SU-DHL-6 (cell line): ENCODE data around the gene GRAP2.

Experiments used
- EZH2phosphoT487 ChIP-seq: fragments of 200-600 bp; sonication (generic), shearing (Covaris generic); conservative IDR thresholded peaks from 2 replicates; pipeline ENCODE4 v1.6.1; 2018; ENCODE audit warnings: mild to moderate bottlenecking, antibody characterized with exemption, low read length, moderate library complexity, mixed read lengths
- TF ChIP-seq, protein P1 (sequence below): fragments of 200-600 bp; sonication (generic); IDR thresholded peaks from one replicate; pipeline ENCODE4 v1.5.1; 2017; ENCODE audit warnings: antibody characterized with exemption, mild to moderate bottlenecking, low read length, moderate library complexity; ENCODE audit not compliant: insufficient read depth, poor library complexity, severe bottlenecking

DNA sequence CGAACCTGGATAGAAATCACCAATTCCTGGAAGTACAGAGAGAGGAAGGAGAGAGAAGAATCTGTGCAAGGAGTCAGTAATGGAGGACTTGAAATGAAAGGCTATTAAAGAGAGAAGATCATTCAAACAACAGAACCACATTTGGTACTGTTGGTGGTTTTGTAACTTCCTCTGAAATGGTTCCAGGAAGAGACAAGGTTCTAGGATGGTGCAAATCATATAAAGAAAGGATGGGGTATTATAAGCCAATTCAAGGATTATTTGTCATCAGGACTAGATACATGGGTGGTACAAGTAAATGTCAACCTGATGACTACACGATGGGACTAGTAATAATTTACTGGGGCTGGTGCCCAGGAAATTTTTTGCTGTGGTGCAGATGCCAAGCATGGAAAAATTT lies 30.4 kb downstream of the GRAP2 start:
- TF ChIP-seq, protein P1, sequence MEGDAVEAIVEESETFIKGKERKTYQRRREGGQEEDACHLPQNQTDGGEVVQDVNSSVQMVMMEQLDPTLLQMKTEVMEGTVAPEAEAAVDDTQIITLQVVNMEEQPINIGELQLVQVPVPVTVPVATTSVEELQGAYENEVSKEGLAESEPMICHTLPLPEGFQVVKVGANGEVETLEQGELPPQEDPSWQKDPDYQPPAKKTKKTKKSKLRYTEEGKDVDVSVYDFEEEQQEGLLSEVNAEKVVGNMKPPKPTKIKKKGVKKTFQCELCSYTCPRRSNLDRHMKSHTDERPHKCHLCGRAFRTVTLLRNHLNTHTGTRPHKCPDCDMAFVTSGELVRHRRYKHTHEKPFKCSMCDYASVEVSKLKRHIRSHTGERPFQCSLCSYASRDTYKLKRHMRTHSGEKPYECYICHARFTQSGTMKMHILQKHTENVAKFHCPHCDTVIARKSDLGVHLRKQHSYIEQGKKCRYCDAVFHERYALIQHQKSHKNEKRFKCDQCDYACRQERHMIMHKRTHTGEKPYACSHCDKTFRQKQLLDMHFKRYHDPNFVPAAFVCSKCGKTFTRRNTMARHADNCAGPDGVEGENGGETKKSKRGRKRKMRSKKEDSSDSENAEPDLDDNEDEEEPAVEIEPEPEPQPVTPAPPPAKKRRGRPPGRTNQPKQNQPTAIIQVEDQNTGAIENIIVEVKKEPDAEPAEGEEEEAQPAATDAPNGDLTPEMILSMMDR = no peak
- TF ChIP-seq EZH2phosphoT487 = no peak
